T follicular helper cell (primary cell): Measurements from ENCODE around the gene CEP120.
A peak's percentile ranks its signal among the peaks of the same experiment; 100 is the strongest.
"Not testable (repeated sequence)": the region's sequence is repeated elsewhere in the genome, so short reads cannot be mapped to it uniquely, and the experiment has no call there.

Source experiments
- DNase-seq: peaks from one replicate; pipeline ENCODE4 v3.0.0-alpha.2; 2020; ENCODE audit warnings: low read depth
- total RNA-seq, 2 experiments: gene quantifications; one replicate each; lab custom pipeline; 2026; lab: John Stamatoyannopoulos, UW

CEP120 gene
- total RNA-seq: 81.3 to 130 reads per million in 2 experiments

GRCh38 chr5:123423278-123424149, at the start of gene CEP120:
Gene CEP120, minus strand, starts transcription at chr5:123423403. Its CDS starts 405 bp downstream, at chr5:123422998.
- DNase-seq: peak; percentile 95

- no peak for DNase-seq
Measured at GRCh38 chr5:123472150-123472924, 49.1 kb upstream of the CEP120 start.

DNA sequence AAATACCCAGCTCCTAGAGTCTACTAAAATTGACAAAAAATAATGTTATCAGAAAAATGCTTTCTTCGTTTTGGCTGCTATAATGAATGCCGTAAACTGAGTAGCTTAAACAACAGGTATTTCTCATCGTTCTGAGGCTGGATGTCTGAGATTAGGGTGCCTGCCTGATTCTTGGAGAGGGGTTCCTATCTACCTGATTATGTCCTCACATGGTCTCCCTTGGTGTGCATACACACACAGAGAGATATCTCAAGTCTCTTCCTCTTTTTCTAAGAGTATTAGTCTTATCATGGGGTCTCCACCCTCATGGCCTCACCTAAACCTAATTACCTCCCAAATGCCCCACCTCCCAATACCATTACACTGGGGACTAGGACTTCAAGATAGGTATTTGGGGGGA, 48.2 kb upstream of the CEP120 start:
- DNase-seq: no peak

DNA sequence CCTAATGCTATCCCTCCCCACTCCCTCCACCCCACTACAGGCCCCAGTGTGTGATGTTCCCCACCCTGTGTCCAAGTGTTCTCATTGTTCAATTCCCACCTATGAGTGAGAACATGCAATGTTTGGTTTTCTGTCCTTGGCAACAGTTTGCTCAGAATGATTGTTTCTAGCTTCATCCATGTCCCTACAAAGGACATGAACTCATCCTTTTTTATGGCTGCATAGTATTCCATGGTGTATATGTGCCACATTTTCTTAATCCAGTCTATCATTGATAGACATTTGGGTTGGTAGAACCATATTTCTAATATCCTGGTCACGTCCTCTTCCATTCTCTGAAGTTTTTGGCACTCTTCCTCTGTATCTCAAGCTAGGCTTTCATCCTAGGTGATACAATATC, 43.6 kb upstream of the CEP120 start:
- not testable (repeated sequence) for DNase-seq

GRCh38 chr5:123460296-123460729, 37.1 kb upstream of the CEP120 start:
- no peak for DNase-seq

- DNase-seq: not testable (repeated sequence)
Measured at GRCh38 chr5:123458994-123459393, 35.8 kb upstream of the CEP120 start.

DNA sequence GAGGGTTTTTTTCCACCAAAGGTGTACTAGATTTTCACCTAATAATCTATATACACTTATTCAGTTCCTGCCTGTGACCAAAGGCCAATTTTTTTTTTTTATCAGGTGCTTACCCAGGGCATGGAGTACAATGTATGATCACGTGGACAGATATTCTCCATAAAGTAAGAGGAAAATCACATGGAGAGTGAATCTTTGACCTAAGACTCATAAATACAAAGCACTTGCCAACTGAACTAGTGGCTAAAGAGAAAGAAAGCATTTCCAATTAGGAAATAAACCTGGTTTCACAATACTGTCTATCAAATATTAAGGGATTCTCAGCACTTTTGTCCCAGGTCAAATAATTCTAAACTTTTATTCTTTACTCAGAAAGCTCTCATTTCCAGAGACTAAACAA, 33.0 kb upstream of the CEP120 start:
- DNase-seq: no peak

- no peak for DNase-seq
Measured at GRCh38 chr5:123455640-123456039, 32.4 kb upstream of the CEP120 start.

GRCh38 chr5:123455095-123455494, 31.9 kb upstream of the CEP120 start:
- DNase-seq: no peak

- DNase-seq: no peak
Measured at GRCh38 chr5:123454259-123454911, 31.2 kb upstream of the CEP120 start.

GRCh38 chr5:123452401-123452800, 29.2 kb upstream of the CEP120 start:
- DNase-seq: no peak

DNA sequence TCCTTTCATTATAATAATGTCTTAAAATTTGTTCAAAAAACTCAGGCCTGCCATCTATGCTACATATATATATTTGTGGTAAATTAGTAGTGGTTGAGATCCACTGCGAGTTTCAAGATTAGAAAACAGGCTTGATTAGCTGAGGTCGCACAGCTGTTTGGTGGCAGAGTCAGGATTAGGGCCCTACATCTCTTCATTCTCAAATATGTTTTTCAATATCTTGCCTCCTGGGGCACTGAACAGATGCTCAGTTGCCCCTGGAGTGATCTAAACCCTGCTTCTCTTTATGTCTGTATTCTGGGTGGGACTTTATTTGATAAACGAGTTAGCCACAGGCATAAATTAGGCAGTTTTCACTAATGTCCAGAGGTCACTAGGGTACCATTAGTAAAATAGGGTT, 27.8 kb upstream of the CEP120 start:
- no peak for DNase-seq

GRCh38 chr5:123450640-123451039, 27.4 kb upstream of the CEP120 start:
- no peak for DNase-seq

DNA sequence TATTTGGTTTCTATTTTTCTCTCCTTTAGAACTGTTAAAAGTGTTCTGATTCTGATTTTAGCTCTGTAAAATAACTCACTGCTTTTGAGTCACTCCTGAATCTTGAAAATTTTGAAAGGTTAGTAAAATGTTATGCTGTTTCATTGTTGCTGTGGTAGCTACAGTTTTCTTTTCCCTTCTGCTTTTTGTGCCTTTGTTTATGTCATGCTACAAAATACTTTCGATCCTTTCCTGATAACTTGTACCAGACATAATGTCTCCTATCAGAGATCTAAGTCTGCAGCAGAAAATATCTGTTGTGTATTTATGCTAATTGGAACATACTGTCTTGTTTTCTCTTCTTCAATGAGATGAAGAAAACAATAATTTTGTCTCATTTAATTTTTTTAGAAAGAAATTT, 26.9 kb upstream of the CEP120 start:
- DNase-seq: no peak

GRCh38 chr5:123449424-123449974, 26.3 kb upstream of the CEP120 start:
- no peak for DNase-seq

DNA sequence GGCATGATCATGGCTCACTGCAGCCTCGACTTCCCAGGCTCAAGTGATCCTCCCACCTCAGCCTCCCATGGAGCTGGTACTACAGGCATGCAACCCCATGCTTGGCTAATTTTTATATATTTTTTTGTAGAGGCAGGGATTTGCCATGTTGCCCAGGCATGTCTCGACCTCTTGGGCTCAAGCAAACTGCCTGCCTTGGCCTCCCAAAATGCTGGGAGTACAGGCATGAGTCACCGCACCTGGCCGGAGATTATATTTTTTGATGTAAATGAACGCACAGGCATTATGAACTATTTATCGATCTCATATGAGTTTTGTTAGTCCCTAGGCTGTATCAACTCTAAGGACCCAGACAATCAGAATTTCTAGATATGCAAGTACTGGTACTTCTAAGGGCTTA, 25.5 kb upstream of the CEP120 start:
- no peak for DNase-seq

- DNase-seq: no peak
Measured at GRCh38 chr5:123448017-123448617, 24.9 kb upstream of the CEP120 start.

DNA sequence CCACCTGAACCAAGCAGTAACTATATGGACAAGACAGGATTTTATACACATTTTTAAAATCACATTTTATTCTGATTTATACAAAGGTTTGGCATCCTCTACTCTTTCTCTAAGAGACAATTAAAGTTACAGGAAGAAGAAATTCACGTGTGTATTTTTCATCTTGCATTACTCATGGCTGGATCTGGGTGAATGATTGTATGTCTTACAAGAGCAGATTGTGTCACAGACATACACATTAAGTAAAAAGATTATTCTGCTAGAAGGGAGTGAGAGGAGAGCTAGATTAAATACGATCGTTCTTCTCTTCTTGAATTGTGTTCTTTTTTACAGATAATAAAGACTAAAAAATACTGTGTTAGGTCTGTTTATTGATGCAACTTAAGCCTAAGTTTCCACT, 20.8 kb upstream of the CEP120 start:
- DNase-seq: no peak

DNA sequence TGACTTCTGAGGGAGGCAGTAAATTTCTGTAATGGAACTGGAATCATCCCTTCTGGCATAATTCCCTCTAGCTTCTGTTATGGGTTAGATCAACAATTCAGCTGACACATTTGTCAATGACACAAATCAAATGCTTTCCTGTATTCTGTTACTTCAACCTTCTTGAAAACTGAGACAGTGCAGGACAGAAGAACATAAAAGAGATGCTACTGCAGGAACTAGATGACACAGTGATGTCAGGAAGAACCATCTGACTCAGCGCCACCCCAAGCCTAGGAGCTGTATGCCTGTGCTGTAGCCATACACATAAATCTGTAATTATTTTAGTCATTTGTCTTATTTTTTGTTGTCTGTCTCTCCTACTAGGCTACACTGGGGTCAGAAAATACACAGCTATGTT, 18.2 kb upstream of the CEP120 start:
- no peak for DNase-seq

DNA sequence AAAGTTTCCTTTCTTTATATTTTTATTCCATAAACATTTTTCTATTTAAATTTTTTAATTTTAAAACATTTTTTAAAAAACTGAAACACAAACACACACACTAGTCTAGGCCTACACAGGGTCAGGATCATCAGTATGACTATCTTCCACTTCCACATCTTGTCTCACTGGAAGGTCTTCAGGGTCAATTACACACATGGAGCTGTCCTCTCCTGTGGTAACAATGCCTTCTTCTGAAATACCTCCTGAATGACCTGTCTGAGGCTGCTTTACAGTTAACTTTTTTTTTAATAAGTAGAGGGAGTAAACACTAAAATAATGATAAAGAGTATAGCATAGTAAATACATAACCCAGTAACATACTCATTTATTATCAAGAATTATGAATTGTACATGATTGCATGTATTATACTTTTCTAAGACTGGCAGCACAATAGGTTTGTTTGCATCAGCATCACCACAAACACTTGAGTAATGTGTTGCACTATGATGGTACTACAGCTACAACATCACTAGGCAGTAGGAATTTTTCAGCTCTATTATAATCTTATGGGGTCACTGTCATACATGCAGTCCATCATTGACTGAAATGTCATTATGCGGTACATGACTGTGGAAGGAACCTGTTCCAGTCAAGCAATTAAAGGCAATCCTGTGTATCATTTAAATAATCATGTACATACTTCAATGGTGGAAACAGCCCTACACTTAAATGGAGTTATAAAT, 17.4 kb upstream of the CEP120 start:
- no peak for DNase-seq

GRCh38 chr5:123439709-123440108, 16.5 kb upstream of the CEP120 start:
- no peak for DNase-seq
